ENCODE results near the gene GLIS2.

GLIS2 gene

DNA sequence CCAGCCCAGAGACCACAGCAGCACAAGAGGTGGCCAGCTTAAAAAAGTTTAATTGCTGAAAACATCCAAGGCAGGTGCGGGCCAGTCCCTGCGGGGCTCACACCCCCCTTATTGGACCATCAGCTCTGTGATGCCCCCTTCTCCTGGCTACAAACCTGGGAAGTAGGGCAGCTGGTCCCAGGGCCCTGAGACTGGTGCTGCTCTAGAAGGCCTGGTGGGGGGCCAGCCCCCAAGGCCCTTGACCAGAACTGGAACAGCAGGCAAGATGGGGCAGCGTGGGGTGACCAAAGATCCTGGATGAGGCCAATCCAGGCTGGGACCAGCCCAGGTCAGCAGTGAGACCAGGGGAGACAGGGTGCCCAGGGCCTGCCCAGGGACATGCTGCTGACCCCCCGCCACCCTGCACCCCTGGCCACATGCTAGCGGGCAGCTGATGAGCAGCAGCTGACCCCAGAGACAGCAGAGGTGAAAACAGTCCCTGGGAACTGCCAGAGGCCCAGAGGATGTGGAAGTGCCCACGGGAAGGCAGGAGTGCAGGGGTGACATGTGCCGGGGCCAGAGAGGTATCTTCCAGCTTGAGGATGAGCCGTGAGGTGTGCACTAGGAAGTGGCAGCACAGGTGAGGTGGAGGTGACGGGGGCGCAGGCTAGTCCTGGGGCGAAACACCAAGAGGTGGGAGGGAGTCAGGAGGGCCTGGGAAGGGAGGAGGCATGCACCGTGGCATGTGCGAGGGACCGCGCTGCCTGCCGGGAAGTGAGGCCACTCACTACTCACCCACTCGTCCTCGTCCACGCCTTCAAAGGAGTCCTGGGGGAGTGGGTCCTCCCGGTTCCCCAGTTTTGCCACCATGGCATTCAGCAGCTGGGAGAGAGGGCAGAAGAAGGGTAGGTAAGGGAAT is 38.9 kb downstream of the GLIS2 start:
- DNase-seq = no peak

DNA sequence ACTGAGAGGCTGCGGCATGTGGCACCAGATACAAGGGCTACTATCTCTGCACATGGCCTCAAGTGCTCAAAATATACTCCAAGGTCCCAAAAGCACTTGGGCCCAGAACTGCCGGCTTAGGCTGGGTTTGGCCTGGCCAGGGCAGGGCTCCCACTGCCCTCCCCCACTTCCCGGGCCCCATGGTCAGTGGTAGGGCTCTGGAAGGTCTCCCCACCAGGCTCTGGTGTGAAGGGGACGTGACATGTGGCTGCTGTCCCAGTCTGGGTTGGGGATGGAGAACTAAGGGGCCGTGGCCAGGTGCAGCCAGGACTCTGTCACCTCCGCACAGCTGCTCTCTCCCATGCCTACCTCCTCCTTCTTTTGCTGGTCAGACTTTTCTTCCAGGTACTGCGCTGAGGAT is 41.0 kb downstream of the GLIS2 start:
- DNase-seq = no peak

- DNase-seq = no peak
Observed at GRCh38 chr16:4358236-4358635, 42.4 kb downstream of the GLIS2 start.

- DNase-seq = no peak
Observed at GRCh38 chr16:4358831-4359561, 43.1 kb downstream of the GLIS2 start.

GRCh38 chr16:4359914-4360313 is 44.0 kb downstream of the GLIS2 start:
- DNase-seq = no peak

- DNase-seq = no peak
Observed at GRCh38 chr16:4360538-4361021, 44.7 kb downstream of the GLIS2 start.

DNA sequence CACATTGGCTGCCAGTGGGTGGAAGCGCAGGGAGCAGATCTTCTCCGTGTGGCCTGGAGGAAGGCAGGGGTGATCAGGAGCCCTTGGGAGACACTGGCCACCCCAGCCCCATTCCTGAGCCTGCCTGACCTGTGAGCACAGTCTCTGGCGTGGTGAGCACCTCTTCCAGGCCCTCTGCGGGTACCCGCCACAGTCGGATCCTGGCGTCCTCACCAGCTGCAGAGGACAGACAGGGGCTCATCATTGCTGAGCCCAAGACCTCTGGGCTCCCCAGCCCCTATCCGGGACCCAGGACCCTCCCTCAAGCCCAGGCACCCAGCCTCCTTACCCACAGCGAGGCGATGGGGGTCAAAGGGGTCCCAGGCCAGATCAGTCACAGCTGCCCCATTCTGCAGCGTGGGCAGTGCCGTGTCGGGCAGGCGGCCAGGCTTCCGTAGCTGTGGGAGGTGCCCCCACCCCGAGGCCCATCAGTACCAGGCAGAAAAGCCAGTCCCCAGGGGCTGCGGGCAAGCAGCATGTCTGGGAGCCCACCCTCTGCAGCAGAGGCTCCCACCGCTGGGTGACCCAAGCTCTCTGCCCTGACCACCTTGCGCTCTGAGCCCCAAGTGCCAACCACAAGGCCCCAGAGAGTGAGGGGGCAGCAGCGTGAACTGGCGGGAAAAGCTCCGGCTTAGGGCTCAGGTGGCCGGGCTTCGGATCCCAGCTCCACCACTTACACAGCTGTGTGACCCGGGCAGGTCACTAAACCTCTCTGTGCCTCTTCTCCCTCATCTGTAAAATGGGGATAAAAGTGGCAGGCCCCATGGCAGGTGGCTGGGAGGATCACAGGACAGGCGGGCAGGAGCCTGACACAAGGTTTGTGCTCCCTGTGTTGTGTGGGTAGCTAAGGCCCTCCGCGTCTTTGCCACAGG is 45.4 kb downstream of the GLIS2 start:
- DNase-seq = no peak

DNA sequence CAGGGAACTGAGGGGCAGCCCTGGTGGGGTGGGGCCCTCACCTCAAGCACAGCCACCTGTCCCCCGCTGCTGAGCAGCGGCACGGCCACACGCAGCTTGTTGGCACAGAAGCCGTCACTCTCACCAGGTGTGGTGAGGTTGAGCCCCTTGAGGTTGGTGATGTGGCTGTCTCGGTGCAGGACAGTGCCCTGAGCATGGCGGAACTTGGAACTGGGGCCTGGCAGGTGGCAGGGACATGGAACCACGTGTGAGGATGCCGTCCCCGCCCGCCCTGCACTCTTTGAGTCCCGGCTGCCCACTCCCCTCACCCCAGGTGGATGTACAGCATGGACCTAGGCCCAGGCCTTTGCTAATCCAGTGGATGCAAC is 46.1 kb downstream of the GLIS2 start:
- DNase-seq = no peak

DNA sequence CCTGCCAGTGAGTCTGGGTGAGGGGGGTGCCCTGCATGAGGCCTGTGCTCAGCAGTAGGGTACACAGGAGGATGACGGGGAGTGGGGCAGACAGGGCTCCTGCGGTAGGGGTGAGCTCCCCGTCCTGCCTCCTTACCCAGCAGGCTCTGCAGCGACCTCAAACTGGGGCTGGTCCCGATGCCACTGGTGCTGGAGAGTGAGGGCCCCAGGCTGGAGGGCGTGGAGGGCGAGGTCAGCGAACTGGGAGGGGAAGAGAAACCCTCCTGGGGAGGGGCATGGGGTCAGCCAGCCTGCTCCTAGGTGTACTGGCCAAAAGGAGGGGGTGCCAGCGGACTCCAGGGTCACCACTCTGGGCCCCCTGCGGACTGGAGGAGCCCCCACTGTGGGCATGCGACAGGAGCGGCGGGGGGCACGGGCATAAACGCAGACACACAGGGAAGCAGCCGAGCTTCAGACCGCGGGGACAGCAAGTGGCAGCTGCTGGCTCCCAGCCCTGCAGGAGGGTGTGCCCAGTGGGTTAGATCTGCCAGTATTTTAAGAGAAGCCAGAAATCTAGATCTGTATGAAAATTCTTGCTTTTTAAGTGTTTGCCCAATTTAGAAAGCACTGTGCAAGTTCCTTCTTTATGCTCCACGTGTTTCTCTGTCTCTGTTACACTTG is 46.7 kb downstream of the GLIS2 start:
- DNase-seq = no peak

GRCh38 chr16:4364196-4365013 is 48.5 kb downstream of the GLIS2 start:
- DNase-seq = no peak

- no peak for DNase-seq
Observed at GRCh38 chr16:4365014-4365406, 49.1 kb downstream of the GLIS2 start.

DNA sequence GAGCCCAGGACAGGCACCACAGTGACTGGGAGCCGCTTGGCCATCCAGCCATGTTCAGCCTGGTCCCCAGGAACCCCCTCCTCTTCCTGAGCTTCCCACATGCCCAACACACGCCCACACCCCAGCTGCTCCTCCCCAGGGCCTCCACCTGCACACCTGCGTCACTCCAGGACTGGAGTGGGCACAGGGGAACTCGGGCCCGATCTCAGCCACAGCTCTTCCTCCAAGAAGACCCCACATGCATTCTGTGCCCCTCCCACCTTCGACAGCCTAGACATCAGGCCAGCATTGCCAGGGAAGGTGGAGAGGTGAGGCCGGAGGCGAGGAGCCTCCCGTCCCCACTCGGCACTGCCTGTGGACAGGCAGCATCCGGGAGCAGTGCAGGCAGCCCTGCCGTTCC is 49.7 kb downstream of the GLIS2 start:
- DNase-seq = no peak

DNA sequence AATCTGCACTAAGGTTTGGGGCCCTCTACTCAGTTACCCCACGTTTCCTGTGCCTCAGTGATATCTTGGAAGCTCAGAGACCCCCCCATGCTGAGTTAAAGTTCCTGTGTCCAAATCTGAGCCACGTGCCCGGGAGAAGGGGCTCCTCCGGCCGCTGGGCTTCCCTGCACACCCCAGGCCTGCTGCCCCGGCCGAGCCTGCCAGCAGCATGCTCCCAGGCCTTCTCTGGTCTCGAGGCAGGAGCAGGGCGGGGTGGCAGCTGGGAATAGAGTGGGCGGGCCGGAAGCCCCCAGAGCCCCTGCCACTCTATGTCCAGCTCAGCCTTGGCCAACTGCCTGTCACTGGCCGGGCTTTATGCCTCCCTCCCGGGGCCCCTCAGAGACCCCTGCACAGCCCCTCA is 50.1 kb downstream of the GLIS2 start:
- DNase-seq = no peak

DNA sequence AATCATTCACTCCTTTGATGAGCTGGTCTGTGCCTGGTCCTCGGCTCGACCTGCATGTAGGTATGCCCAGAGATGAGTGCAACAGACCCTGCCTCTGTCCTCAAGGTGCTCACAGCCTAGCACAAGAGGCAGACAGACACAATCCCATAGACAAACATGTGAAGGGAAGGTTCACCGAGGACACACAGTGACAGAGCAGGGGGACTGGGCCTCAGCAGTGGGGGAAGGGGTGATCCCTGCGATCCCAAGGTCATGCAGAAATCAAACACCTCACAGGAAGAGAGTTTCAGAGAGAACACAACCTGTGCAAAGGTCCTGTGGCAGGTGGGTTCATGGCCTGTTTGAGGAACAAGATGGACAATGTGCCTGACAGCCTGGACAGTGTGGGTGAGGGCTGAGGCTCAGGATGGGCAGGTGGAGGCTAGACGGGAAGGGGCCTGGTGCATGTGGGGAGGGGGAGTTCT is 51.6 kb downstream of the GLIS2 start:
- DNase-seq = no peak

- no peak for DNase-seq
Observed at GRCh38 chr16:4369007-4369733, 53.3 kb downstream of the GLIS2 start.

GRCh38 chr16:4370151-4370550 is 54.3 kb downstream of the GLIS2 start:
- no peak for DNase-seq

- DNase-seq = no peak
Observed at GRCh38 chr16:4370570-4371356, 54.9 kb downstream of the GLIS2 start.

- no peak for DNase-seq
Observed at GRCh38 chr16:4371357-4372000, 55.6 kb downstream of the GLIS2 start, which contains the start of gene VASN. TSS of gene VASN (plus strand) at chr16:4371848. CDS start at chr16:4380878, 9,030 bp downstream.

DNA sequence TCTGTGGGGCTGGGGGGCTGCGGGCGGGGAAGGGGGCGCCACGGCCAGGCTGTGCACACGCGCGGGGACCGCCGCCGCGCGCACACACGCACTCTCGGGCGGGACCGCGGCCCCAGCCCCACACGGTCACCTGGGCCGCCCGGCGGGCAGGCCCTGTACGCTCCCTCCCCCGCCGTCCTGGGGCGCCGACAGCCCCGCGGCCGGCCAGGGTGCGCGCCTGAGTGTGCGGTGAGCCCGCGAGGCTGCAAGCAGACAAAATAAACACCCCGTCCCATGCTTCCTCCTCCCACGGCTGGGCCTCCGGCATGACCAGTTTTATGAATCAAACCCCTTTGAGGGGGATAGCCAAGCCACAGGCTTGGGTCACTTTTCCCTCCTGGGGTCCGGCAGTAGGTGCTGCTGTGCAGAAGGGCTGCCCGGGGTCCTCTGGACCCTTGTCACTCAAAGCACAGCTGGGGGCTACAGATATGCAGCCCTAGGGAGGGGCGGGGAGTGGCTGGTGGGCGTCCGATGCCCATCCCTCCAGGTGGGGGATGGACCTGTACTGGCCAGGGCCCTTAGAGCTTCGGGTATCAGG is 56.2 kb downstream of the GLIS2 start:
- DNase-seq = no peak
